HepG2 (cell line): ENCODE measurements around the gene FUT6. TPM values are rescaled to one million over a fixed set of nuclear protein-coding genes. Genes with fewer than 3 reads are reported as not detected.

Source experiments
- ATAC-seq: fragments of 200-7000 bp; cut with Tn5 transposase; 3 replicates; pipeline ENCODE4 v1.9.1; 2020; ENCODE audit warnings: mild to moderate bottlenecking, moderate library complexity
- BruUV-seq: library from RNA; stranded (reverse); fragments of 400-500 nt; replicated peaks from 2 replicates; lab custom pipeline; 2021; lab: Mats Ljungman, UMichigan
- CTCF ChIA-PET: fragments of 300-600 bp; formaldehyde crosslinking; extraction: SDS; loops from one replicate; lab custom pipeline; 2021; ENCODE audit warnings: low total read pairs, inconsistent platforms, low intra/inter-chr PET ratio; lab: Yijun Ruan, JAX
- POLR2A ChIA-PET: fragments of 350-600 bp; sonication (Branson Sonifier 250); formaldehyde crosslinking; loops from one replicate; lab custom pipeline; 2020; ENCODE audit warnings: antibody characterized with exemption, inconsistent platforms; lab: Yijun Ruan, JAX
- DNase-seq: peaks from one replicate; pipeline ENCODE4 v3.0.0-alpha.2; 2015; ENCODE audit warnings: low spot score
- FAIRE-seq: peaks from 3 replicates; lab custom pipeline; 2011; peaks lifted over from hg19 to GRCh38; lab: Jason Lieb, UNC
- H2AFZ ChIP-seq: one replicate; pipeline ENCODE4 v1.6.1; 2011; ENCODE audit warnings: low read length, inconsistent platforms
- H3K27ac ChIP-seq: fragments of 300-600 bp; 3 replicates; pipeline ENCODE4 v1.8.0; 2011; ENCODE audit warnings: mixed run types, mild to moderate bottlenecking, mixed read lengths, low read length, inconsistent platforms; ENCODE audit not compliant: insufficient read depth; ENCODE audit errors: extremely low read length
- H3K27me3 ChIP-seq, 2 experiments: fragments of 200-600 bp in 1 of 2; 2 replicates in 1 of 2; 3 replicates in 1 of 2; pipeline versions ENCODE4 v1.6.0 to v1.8.0; 2011; ENCODE audit warnings: low read length in 2 of 2, mild to moderate bottlenecking in 2 of 2, moderate library complexity in 2 of 2, inconsistent platforms in 1 of 2; ENCODE audit not compliant: insufficient read depth in 2 of 2, control insufficient read depth in 1 of 2
- H3K36me3 ChIP-seq, 2 experiments: fragments of 200-600 bp in 1 of 2; replicated peaks in 1 of 2; 2 replicates in 1 of 2; 3 replicates in 1 of 2; pipeline versions ENCODE4 v1.5.1 to v1.8.0; 2011; ENCODE audit warnings: low read length in 2 of 2, inconsistent platforms in 1 of 2; ENCODE audit not compliant: insufficient read depth in 2 of 2, control insufficient read depth in 1 of 2
- H3K4me1 ChIP-seq: 2 replicates; pipeline ENCODE4 v1.5.1; 2012; ENCODE audit warnings: low read length, inconsistent platforms; ENCODE audit not compliant: insufficient read depth
- H3K4me2 ChIP-seq: 2 replicates; pipeline ENCODE4 v1.6.0; 2011; ENCODE audit warnings: low read depth, low read length, inconsistent platforms
- H3K4me3 ChIP-seq, 3 experiments: fragments of 200-600 bp in 1 of 3; sonication (generic), shearing (Covaris generic) in 1 of 3; replicated peaks in 1 of 3; 2 replicates each; pipeline ENCODE4 v1.5.1; 2011 to 2016; ENCODE audit warnings: low read length in 3 of 3, inconsistent platforms in 2 of 3, low read depth in 2 of 3, mild to moderate bottlenecking in 2 of 3, control low read depth in 1 of 3, mixed read lengths in 1 of 3; ENCODE audit not compliant: insufficient read depth in 1 of 3
- H3K79me2 ChIP-seq: one replicate; pipeline ENCODE4 v1.6.1; 2011; ENCODE audit warnings: low read length, inconsistent platforms; ENCODE audit not compliant: insufficient read depth
- H3K9ac ChIP-seq: 2 replicates; pipeline ENCODE4 v1.6.0; 2011; ENCODE audit warnings: mild to moderate bottlenecking, low read depth, low read length, inconsistent platforms; ENCODE audit not compliant: insufficient read depth
- H3K9me3 ChIP-seq: 2 replicates; pipeline ENCODE4 v1.5.1; 2012; ENCODE audit warnings: mild to moderate bottlenecking, low read length
- H4K20me1 ChIP-seq: 2 replicates; pipeline ENCODE4 v1.6.0; 2011; ENCODE audit warnings: inconsistent platforms, mild to moderate bottlenecking, low read length, moderate library complexity; ENCODE audit not compliant: insufficient read depth
- FOSL1 ChIP-seq: sonication (generic); formaldehyde crosslinking; IDR thresholded peaks from 2 replicates; pipeline ENCODE4 v1.9.0; 2021; ENCODE audit warnings: missing genetic modification reagents, borderline replicate concordance
- FOXJ3 ChIP-seq: sonication (generic); formaldehyde crosslinking; IDR thresholded peaks from 2 replicates; pipeline ENCODE4 v1.4.0; 2020; ENCODE audit warnings: missing genetic modification reagents, mild to moderate bottlenecking, borderline replicate concordance
- GRHL1 ChIP-seq: sonication (generic); formaldehyde crosslinking; conservative IDR thresholded peaks from 2 replicates; pipeline ENCODE4 v1.8.0; 2022; ENCODE audit warnings: missing genetic modification reagents
- MTERF4 ChIP-seq: sonication (generic); formaldehyde crosslinking; IDR thresholded peaks from 2 replicates; pipeline ENCODE4 v1.8.0; 2023; ENCODE audit warnings: mild to moderate bottlenecking, missing genetic modification reagents
- NR3C1 ChIP-seq: sonication (generic); formaldehyde crosslinking; IDR thresholded peaks from 2 replicates; pipeline ENCODE4 v1.4.0; 2020; ENCODE audit warnings: missing genetic modification reagents
- PITX1 ChIP-seq: sonication (generic); formaldehyde crosslinking; IDR thresholded peaks from 2 replicates; pipeline ENCODE4 v1.5.1; 2020; ENCODE audit warnings: mild to moderate bottlenecking, missing genetic modification reagents
- RCOR2 ChIP-seq: IDR thresholded peaks from 2 replicates; pipeline ENCODE4 v1.6.1; 2016; ENCODE audit warnings: missing biosample characterization, missing genetic modification reagents
- SKI ChIP-seq: fragments of 450-650 bp; IDR thresholded peaks from one replicate; pipeline ENCODE4 v1.6.1; 2018; ENCODE audit warnings: mild to moderate bottlenecking; ENCODE audit not compliant: partially characterized antibody
- STAT5B ChIP-seq: sonication (generic); formaldehyde crosslinking; IDR thresholded peaks from 2 replicates; pipeline ENCODE4 v1.4.0; 2020; ENCODE audit warnings: missing genetic modification reagents
- YEATS2 ChIP-seq: sonication (generic); formaldehyde crosslinking; IDR thresholded peaks from 2 replicates; pipeline ENCODE4 v1.4.0; 2020; ENCODE audit warnings: missing genetic modification reagents, borderline replicate concordance
- ZNF12 ChIP-seq: sonication (generic); formaldehyde crosslinking; IDR thresholded peaks from 2 replicates; pipeline ENCODE4 v1.5.0; 2020; ENCODE audit warnings: missing genetic modification reagents
- ZNF615 ChIP-seq: sonication (generic); formaldehyde crosslinking; IDR thresholded peaks from 2 replicates; pipeline ENCODE4 v1.5.0; 2020; ENCODE audit warnings: mild to moderate bottlenecking, missing genetic modification reagents, borderline replicate concordance
- ZNF766 ChIP-seq: sonication (generic); formaldehyde crosslinking; IDR thresholded peaks from 2 replicates; pipeline ENCODE4 v1.5.0; 2020; ENCODE audit warnings: missing genetic modification reagents, borderline replicate concordance
- ZNF775 ChIP-seq: sonication (generic); formaldehyde crosslinking; IDR thresholded peaks from 2 replicates; pipeline ENCODE4 v1.4.0; 2020; ENCODE audit warnings: missing genetic modification reagents, mild to moderate bottlenecking, moderate library complexity, borderline replicate concordance
- WGBS: methylation state at CpG from one replicate; pipeline ENCODE4 v1.1.6; 2017; ENCODE audit warnings: low lambda C conversion rate; 5-methylcytosine and 5-hydroxymethylcytosine counted together
- in situ Hi-C: cut with HindIII; loops from 2 replicates; pipeline ENCODE4 v1.10.0; 2017; ENCODE audit warnings: low pct_unique_long_range_greater_than_20kb; ENCODE audit not compliant: extremely low pct_ligation_motif_present
- intact Hi-C: fragments of 100-400 bp; cut with micrococcal nuclease; formaldehyde crosslinking; loops from one replicate; pipeline ENCODE4 v1.10.0; 2022; ENCODE audit not compliant: unreplicated experiment
- polyA plus RNA-seq, 8 experiments: library from polyadenylated mRNA; depleted of rRNA in 3 of 8; stranded (reverse) in 7 of 8; unstranded in 1 of 8; fragments of >200 nt; fragmentation: Illumina TruSeq in 4 of 8; extraction: Trizol in 4 of 8; gene quantifications; 2 replicates each; pipeline versions ENCODE4 v1.2.1 to v1.2.3, GENCODE V29; 2011 to 2016; ENCODE audit warnings: low read depth in 4 of 8, missing spikeins in 1 of 8, mixed read lengths in 1 of 8; ENCODE audit not compliant: insufficient read depth in 1 of 8
- total RNA-seq, 5 experiments: library from RNA; depleted of rRNA; stranded (reverse); fragments of >200 nt; fragmentation: Illumina TruSeq; extraction: Trizol; gene quantifications; 2 replicates each; pipeline ENCODE4 v1.2.3, GENCODE V29; 2016; ENCODE audit warnings: low read depth in 1 of 5
- TF ChIP-seq, protein P1 (sequence below): sonication (generic); formaldehyde crosslinking; IDR thresholded peaks from 2 replicates; pipeline ENCODE4 v1.4.0; 2020; ENCODE audit warnings: mild to moderate bottlenecking, low read depth, missing genetic modification reagents

The FUT6 gene
- total and polyA plus RNA-seq, 2 of the 13 experiments (the other 11 are each of a cell fraction or from before 2014, with no cell fraction given): 8.2 to 27.7 TPM

DNA sequence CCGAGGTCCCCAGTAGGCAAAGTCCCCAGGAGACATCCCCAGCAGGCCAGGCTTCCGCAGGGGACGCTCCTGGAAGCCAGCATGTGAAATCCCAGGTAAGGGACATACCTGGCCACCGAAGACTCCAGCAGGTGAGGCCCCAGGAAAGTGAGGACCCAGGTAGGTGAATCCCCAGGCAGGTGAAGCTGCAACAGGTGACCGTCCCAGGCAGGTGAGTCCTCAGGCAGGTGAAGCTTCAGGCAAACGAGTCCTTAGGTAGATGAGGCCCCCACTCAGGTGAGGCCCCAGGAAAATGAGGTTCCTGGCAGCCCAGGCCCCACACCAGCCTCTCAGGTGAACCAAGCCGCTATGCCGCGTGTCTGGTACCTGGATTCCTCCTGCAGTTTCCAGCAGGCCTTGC, 8.3 kb downstream of the FUT6 start:
- peaks cover 14% of the 10 kb centered on the region for H3K79me2 ChIP-seq
- in situ Hi-C loops: no loop called here
- 95% methylated on average over 3 of the region's 9 CpGs for WGBS
- no peak overlapping the region for H3K4me3 ChIP-seq
- no peaks in the 10 kb centered on the region for H3K9me3 ChIP-seq
- H3K9ac ChIP-seq: no peak overlapping the region
- peaks cover 0 to 5% of the 10 kb centered on the region in 2 experiments; a peak in 2 of 5 replicates for H3K36me3 ChIP-seq
- TF ChIP-seq GRHL1 (CRISPR knock-in tag) (no peak), MTERF4 (CRISPR knock-in tag) (no peak), ZNF775 (CRISPR knock-in tag) (no peak), FOXJ3 (CRISPR knock-in tag) (no peak), SKI (no peak), FOSL1 (CRISPR knock-in tag) (no peak), YEATS2 (CRISPR knock-in tag) (no peak), PITX1 (CRISPR knock-in tag) (no peak), ZNF12 (CRISPR knock-in tag) (no peak), ZNF766 (CRISPR knock-in tag) (no peak), NR3C1 (CRISPR knock-in tag) (no peak), RCOR2 (CRISPR knock-in tag) (no peak), STAT5B (CRISPR knock-in tag) (no peak), ZNF615 (CRISPR knock-in tag) (no peak)
- TF ChIP-seq, protein P1, sequence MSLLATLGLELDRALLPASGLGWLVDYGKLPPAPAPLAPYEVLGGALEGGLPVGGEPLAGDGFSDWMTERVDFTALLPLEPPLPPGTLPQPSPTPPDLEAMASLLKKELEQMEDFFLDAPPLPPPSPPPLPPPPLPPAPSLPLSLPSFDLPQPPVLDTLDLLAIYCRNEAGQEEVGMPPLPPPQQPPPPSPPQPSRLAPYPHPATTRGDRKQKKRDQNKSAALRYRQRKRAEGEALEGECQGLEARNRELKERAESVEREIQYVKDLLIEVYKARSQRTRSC (CRISPR knock-in tag): no peak
- intact Hi-C loops: no loop called here
- no peak overlapping the region for H3K4me2 ChIP-seq
- no peaks in the 10 kb centered on the region for H4K20me1 ChIP-seq
- no peak overlapping the region for H2AFZ ChIP-seq
- H3K4me1 ChIP-seq: peaks cover 54% of the 10 kb centered on the region
- no peak for ATAC-seq
- no TSS peak for BruUV-seq
- ChIA-PET POLR2A (no interaction called here), CTCF (no interaction called here)
- no peak overlapping the region for H3K27ac ChIP-seq
- no peaks in the 10 kb centered on the region; a peak in 1 of 5 replicates for H3K27me3 ChIP-seq
- FAIRE-seq: no peak
- DNase-seq: no peak
